ENCODE measurements around the gene IL4I1. TPM values are rescaled to one million over a fixed set of nuclear protein-coding genes. Genes with fewer than 3 reads are reported as not detected.

Gene IL4I1
- total RNA-seq, 2 experiments from 2014 or later, result 7.2 to 7.5 TPM

GRCh38 chr19:49855277-49855675 lies 41.4 kb downstream of the IL4I1 start:
- Mint-ChIP-seq H3K36me3 (ENCODE audit: low read depth) (peaks cover 5% of the 10 kb centered on the region), H3K27ac (no peak overlapping the region), H3K27me3 (ENCODE audit: low read depth) (no peaks in the 10 kb centered on the region), H3K4me1 (ENCODE audit: low read depth) (peaks cover 21% of the 10 kb centered on the region), H3K9me3 (no peaks in the 10 kb centered on the region), H3K4me3 (no peak overlapping the region)
- DNase-seq, result no peak
- CTCF ChIA-PET, result interaction anchor here (0.5 kb wide), 1 partner anchor 350 kb away, joined by 4 read pairs; no protein-coding TSS in a partner anchor
- intact Hi-C loops (cut with micrococcal nuclease), result no loop called here

DNA sequence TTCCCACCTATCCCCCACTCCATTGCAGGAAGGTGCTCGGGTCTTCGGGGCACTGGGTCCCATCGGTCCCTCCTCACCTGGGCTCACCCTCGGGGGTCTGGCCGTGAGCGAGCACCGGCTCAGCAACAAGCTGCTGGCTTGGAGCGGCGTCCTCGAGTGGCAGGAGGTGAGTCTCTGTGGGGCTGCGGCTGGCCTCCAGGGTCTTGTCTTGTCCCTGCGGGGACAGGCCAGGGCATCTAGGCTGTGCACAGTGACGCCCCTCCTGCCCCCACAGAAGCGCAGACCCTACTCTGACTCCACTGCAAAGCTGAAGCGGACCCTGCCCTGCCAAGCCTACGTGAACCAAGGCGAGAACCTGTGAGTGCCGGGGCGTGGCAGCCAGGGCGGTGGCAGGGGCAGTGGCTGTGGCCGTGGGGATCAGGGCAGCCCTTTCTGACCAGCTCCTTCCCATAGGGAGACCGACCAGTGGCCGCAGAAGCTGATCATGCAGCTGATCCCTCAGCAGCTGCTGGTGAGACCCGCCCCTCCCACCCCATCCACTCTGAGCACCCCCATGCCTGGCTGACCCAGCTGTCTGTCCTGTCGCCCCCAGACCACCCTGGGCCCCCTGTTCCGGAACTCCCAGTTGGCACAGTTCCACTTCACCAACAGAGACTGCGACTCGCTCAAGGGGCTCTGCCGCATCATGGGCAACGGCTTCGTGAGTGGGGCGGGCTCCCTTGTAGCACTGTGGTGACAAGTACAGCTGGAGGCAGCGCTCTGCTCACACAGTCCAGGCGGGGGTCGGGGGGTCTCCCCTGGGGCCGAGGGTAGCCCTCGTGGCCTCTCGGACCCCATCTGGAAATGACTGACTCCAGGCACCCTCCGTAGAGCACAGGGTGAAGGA lies 42.1 kb downstream of the IL4I1 start:
- intact Hi-C loops (cut with micrococcal nuclease), result loop anchor here (5.0 kb wide), 1 partner anchor 262 kb away; the partner anchor contains the start of gene PRR12
- H3K4me3 Mint-ChIP-seq, result no peak overlapping the region
- peaks cover 5% of the 10 kb centered on the region for H3K9me3 Mint-ChIP-seq
- no peaks in the 10 kb centered on the region for H3K27me3 Mint-ChIP-seq (ENCODE audit: low read depth)
- H3K27ac Mint-ChIP-seq, result no peak overlapping the region
- CTCF ChIA-PET, result interaction anchor here (0.5 kb wide), 1 partner anchor 349 kb away, joined by 4 read pairs; no protein-coding TSS in a partner anchor
- peaks cover 27% of the 10 kb centered on the region for H3K4me1 Mint-ChIP-seq (ENCODE audit: low read depth)
- DNase-seq, result no peak
- peaks cover 5% of the 10 kb centered on the region for H3K36me3 Mint-ChIP-seq (ENCODE audit: low read depth)

DNA sequence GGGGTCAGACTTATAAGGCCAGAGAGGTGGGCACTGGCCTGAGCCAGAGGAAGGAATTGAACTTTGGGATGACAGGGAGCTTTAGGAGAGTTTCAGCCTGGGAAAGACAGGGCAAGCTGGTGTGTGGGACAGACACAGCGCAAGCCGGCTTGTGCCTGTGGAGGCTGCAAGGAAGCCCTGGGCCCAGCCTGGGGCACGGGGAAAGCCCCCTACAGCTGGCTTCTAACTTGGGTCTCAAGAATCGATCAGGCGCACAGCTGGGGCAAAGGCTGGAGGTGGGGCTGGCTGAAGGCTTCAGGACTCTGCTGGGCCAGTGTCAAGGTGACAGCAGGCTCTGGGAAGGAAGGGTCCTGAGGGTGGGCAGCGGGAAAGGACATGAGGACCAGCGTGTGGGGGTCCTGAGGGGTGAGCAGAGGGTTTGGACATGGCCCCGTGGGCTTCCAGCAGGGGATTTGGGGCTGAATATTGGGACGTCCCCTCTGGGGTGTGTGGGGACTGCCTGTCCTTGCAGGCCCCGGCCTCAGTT lies 42.8 kb downstream of the IL4I1 start:
- Mint-ChIP-seq H3K9me3 (peaks cover 10% of the 10 kb centered on the region), H3K36me3 (ENCODE audit: low read depth) (peaks cover 4% of the 10 kb centered on the region), H3K4me3 (no peak overlapping the region), H3K27ac (no peak overlapping the region), H3K4me1 (ENCODE audit: low read depth) (peaks cover 31% of the 10 kb centered on the region), H3K27me3 (ENCODE audit: low read depth) (no peaks in the 10 kb centered on the region)
- CTCF ChIA-PET, result no interaction called here
- no peak for DNase-seq
- intact Hi-C loops (cut with micrococcal nuclease), result loop anchor here (5.0 kb wide), 1 partner anchor 262 kb away; the partner anchor contains the start of gene PRR12

- Mint-ChIP-seq H3K4me1 (ENCODE audit: low read depth) (peaks cover 42% of the 10 kb centered on the region), H3K27ac (no peak overlapping the region), H3K27me3 (ENCODE audit: low read depth) (no peaks in the 10 kb centered on the region), H3K9me3 (peaks cover 12% of the 10 kb centered on the region), H3K4me3 (peak overlapping the region; percentile 71), H3K36me3 (ENCODE audit: low read depth) (no peaks in the 10 kb centered on the region)
- CTCF ChIA-PET, result no interaction called here
- no peak for DNase-seq
- intact Hi-C loops (cut with micrococcal nuclease), result loop anchor here (5.0 kb wide), 1 partner anchor 260 kb away; the partner anchor contains the start of gene PRR12
Measured at GRCh38 chr19:49852631-49853126, 44.0 kb downstream of the IL4I1 start.

DNA sequence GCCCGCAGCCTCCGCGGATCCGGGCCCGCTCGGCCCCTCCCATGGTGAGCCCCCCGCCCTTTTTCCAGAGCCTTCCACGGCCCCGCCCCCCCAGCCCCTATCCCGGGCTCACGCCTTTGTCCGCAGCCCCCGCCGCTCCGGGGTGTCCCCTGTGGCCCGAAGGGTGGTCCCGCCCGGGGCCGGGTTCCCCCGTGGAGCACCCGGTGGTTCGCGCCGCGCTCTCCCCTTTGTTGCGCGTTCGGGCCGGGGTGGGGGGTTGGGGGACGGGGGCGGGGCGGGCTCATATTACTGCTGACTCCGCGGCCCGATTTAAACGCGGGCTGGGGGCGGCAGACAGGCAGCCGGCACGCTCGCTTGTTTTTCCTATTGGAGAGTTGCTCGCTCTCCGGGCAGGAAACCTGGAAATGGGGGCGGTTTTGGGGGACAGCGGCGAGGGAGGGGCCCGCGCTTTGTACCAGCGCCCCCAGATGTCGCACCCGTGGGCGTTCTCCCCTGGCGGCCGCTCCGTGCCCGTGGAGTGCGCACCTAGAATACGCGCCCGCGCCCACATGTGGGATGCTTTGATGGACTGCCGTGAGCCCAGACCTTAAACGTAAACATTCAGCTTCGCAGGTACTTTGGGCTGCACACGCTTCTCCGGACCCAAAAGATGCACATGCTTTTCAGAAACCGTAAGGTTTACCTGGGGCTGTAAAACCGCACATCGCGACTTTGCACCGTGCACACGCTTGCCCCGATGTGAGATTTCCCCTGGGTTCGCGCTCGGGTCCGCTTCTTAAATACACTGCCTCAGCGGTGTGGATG lies 45.0 kb downstream of the IL4I1 start:
- peaks cover 12% of the 10 kb centered on the region for H3K9me3 Mint-ChIP-seq
- H3K27me3 Mint-ChIP-seq (ENCODE audit: low read depth), result no peaks in the 10 kb centered on the region
- H3K4me3 Mint-ChIP-seq, result peak overlapping the region; percentile 71
- peak; percentile 35 for DNase-seq
- no peaks in the 10 kb centered on the region for H3K36me3 Mint-ChIP-seq (ENCODE audit: low read depth)
- peak overlapping the region; percentile 32 for H3K27ac Mint-ChIP-seq
- H3K4me1 Mint-ChIP-seq (ENCODE audit: low read depth), result peaks cover 42% of the 10 kb centered on the region
- intact Hi-C loops (cut with micrococcal nuclease), result loop anchor here (2.0 to 5.0 kb wide), 2 partner anchors 39 to 259 kb away; partner anchors contain the start of genes FUZ and PRR12
- CTCF ChIA-PET, result no interaction called here

DNA sequence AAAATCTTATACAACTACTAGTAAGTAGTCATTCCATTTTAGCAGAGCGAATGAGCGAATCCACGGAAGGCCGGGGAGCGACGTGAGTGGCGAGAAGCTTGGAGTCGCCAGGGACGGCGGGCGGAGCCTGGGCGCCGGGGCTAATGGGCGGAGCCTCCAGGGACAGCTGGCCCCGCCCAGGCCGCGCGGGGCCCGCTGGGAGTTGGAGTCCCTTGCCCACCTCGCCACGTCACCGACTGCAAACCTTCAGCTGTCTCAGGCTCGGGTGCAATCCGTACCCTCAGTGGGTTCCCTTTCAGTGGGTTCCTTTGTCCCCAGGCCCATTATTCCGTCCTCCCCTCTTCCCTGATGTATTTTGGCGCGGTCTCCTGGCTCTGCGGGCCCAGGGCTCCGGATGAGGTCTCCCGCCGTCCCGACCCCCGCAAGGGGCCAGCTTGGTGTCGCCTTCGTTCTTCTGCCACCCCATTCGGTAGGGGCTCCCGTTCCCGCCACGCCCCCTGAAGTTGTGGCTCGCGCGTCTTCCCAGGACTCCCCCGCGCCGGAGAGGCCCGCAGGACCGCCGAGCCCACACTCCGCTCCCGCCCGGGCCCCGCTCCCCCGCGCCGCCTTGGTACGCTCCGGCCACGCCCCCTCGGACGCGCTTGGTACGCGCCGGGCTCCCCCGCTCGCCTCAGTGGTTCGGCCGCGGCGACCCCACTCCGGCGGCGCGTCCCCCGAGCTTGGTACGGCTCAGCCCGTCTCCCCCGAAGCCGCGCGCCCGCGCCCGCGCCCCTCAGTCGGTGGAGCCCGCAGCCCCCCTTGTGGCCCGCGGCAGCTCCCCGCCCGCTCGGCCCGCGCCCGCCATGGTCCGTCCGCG lies 46.0 kb downstream of the IL4I1 start, which contains the start of gene PTOV1:
Gene PTOV1, plus strand, starts transcription at position 673 of the 856 bp plus-strand sequence.
- intact Hi-C loops (cut with micrococcal nuclease), result loop anchor here (1.0 to 5.0 kb wide), 6 partner anchors 19 to 258 kb away; partner anchors contain the start of genes AKT1S1, FUZ, PRR12 and TBC1D17
- H3K9me3 Mint-ChIP-seq, result peaks cover 12% of the 10 kb centered on the region
- peak within 1 kb of the TSS; percentile 87 for H3K4me3 Mint-ChIP-seq
- H3K36me3 Mint-ChIP-seq (ENCODE audit: low read depth), result no peaks in the 10 kb centered on the region
- CTCF ChIA-PET, result interaction anchor here (0.6 to 1.5 kb wide), 4 partner anchors 17 to 819 kb away, joined by 3 to 6 read pairs (median 3); partner anchors contain the start of gene PNKP
- H3K27ac Mint-ChIP-seq, result peak within 1 kb of the TSS; percentile 95
- H3K4me1 Mint-ChIP-seq (ENCODE audit: low read depth), result peaks cover 42% of the 10 kb centered on the region
- H3K27me3 Mint-ChIP-seq (ENCODE audit: low read depth), result no peaks in the 10 kb centered on the region
- DNase-seq, result peak; percentile 91

GRCh38 chr19:49850221-49850486 lies 46.5 kb downstream of the IL4I1 start:
- no peaks in the 10 kb centered on the region for H3K36me3 Mint-ChIP-seq (ENCODE audit: low read depth)
- peaks cover 38% of the 10 kb centered on the region for H3K4me1 Mint-ChIP-seq (ENCODE audit: low read depth)
- peak overlapping the region; percentile 95 for H3K27ac Mint-ChIP-seq
- intact Hi-C loops (cut with micrococcal nuclease), result loop anchor here (1.0 to 5.0 kb wide), 6 partner anchors 19 to 258 kb away; partner anchors contain the start of genes AKT1S1, FUZ, PRR12 and TBC1D17
- no peaks in the 10 kb centered on the region for H3K27me3 Mint-ChIP-seq (ENCODE audit: low read depth)
- DNase-seq, result no peak
- CTCF ChIA-PET, result interaction anchor here (0.6 to 1.5 kb wide), 4 partner anchors 17 to 820 kb away, joined by 3 to 6 read pairs (median 3); partner anchors contain the start of gene PNKP
- peaks cover 12% of the 10 kb centered on the region for H3K9me3 Mint-ChIP-seq
- H3K4me3 Mint-ChIP-seq, result peak overlapping the region; percentile 87

DNA sequence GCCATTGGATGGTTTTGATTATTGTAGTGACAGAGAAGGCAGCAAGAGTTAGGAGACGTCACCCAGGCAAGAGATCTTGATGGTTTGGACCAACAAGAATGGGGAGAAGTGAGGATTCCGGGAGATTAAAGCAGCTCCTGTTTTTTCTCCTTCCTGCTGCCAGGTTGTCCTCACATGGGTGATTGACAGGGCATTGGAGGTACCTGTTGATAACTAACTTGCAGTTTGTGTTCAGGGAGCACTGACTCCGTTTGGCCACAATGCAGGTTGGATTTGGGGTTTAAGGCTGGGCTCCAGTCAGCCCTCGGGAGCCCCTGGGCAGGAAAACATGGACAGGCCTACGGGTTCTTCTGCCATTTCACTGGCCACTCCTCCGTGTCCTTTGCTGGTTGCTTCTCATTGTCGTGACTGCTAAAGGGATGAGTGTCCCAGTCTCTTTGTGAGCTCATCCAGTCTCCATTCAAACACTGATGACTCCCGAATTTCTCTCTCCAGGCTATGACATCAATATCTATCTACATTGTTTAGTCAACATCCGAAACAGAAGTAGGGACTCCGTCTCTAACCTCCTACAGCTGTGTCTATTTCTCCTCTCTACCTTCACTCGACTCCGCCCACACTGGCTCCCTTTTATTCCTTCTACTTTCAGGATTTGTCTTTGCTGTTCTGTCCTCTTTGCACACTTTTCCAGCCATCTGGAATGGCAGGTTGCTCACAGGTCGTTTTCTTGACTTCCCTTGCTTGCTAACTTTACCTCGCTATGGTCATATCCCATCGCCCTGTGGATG lies 47.1 kb downstream of the IL4I1 start:
- peaks cover 12% of the 10 kb centered on the region for H3K9me3 Mint-ChIP-seq
- H3K4me3 Mint-ChIP-seq, result peak overlapping the region; percentile 87
- intact Hi-C loops (cut with micrococcal nuclease), result loop anchor here (1.0 to 5.0 kb wide), 6 partner anchors 20 to 257 kb away; partner anchors contain the start of genes AKT1S1, FUZ, PRR12 and TBC1D17
- no peak overlapping the region for H3K27ac Mint-ChIP-seq
- H3K4me1 Mint-ChIP-seq (ENCODE audit: low read depth), result peaks cover 38% of the 10 kb centered on the region
- DNase-seq, result no peak
- H3K36me3 Mint-ChIP-seq (ENCODE audit: low read depth), result no peaks in the 10 kb centered on the region
- CTCF ChIA-PET, result interaction anchor here (0.5 to 1.5 kb wide), 3 partner anchors 18 to 820 kb away, joined by 3 read pairs; partner anchors contain the start of gene PNKP
- H3K27me3 Mint-ChIP-seq (ENCODE audit: low read depth), result no peaks in the 10 kb centered on the region

DNA sequence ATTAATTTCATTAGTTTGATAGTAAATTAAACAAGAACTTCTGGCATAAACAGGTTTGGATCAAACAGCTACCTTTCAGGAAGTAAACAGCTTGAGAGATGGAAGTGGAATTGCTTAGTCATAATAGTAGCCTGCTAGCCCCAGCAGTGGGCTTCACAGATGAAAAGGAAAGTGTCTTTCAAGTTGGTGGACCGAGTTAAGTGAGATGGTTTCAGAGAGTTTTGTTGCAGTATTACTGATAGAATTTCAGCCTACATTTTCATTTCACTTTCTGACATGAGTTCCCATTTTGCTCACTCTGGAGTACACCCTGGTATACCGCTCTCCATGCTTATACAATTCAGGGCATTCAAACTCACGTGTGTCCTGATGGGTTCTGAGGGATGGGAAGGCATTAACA lies 47.7 kb downstream of the IL4I1 start:
- Mint-ChIP-seq H3K4me3 (no peak overlapping the region), H3K4me1 (ENCODE audit: low read depth) (peaks cover 38% of the 10 kb centered on the region), H3K9me3 (peaks cover 12% of the 10 kb centered on the region), H3K27me3 (ENCODE audit: low read depth) (no peaks in the 10 kb centered on the region), H3K27ac (no peak overlapping the region), H3K36me3 (ENCODE audit: low read depth) (no peaks in the 10 kb centered on the region)
- CTCF ChIA-PET, result interaction anchor here (0.5 kb wide), 1 partner anchor 169 kb away, joined by 3 read pairs; no protein-coding TSS in a partner anchor
- DNase-seq, result no peak
- intact Hi-C loops (cut with micrococcal nuclease), result no loop called here

All from activated naive CD4-positive, alpha-beta T cell treated with anti-CD3 and anti-CD28 coated beads for 36 hours (primary cell).